ENCODE results near the gene ATP6V0B.

The ATP6V0B gene

GRCh38 chr1:43946236-43947060, 28.3 kb upstream of the ATP6V0B start, which contains the start of gene IPO13:
TSS of gene IPO13 (plus strand) at chr1:43946950. CDS start at chr1:43947601, 651 bp downstream.
- peak; percentile 82 to 94 (median 93) for DNase-seq (ENCODE audit: low read depth in 2 of 3, low spot score in 2 of 3)

- no peak for DNase-seq (ENCODE audit: low read depth in 2 of 3, low spot score in 2 of 3)
These were observed 27.5 kb upstream of the ATP6V0B start for GRCh38 chr1:43947061-43947873.

DNA sequence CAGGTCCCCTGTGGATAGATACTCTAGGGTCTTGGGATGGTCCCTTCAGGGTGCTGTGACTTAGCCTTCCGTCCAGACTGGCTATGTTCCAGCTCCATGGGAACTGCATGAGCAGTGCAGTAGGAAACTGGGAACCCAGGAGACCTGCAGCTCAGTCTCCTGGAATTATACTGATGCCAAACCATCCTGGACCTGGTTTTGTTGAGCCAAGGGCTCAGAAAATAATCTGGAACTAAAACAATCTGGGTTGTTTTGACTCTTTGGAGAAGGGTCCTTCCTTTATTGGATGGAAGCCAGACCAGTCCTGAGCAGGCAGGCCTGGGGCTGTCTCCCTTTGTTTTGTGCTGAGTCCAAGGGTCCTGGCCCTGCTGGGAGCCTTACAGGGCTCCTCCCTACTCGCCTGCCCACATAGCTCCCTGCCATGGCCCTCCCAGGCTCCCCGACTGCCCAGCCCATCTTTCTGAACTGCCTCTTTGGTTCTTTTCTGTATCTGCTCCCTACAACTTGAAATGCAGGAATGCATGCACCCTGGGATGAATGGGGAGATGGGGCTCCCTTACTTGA, 26.8 kb upstream of the ATP6V0B start:
- no peak for DNase-seq (ENCODE audit: low read depth in 2 of 3, low spot score in 2 of 3)

- DNase-seq (ENCODE audit: low read depth in 2 of 3, low spot score in 2 of 3), result no peak
These were observed 25.1 kb upstream of the ATP6V0B start for GRCh38 chr1:43949678-43950077.

GRCh38 chr1:43951021-43951985, 23.5 kb upstream of the ATP6V0B start:
- no peak for DNase-seq (ENCODE audit: low read depth in 2 of 3, low spot score in 2 of 3)

- DNase-seq (ENCODE audit: low read depth in 2 of 3, low spot score in 2 of 3), result no peak
These were observed 21.9 kb upstream of the ATP6V0B start for GRCh38 chr1:43952731-43953346.

DNA sequence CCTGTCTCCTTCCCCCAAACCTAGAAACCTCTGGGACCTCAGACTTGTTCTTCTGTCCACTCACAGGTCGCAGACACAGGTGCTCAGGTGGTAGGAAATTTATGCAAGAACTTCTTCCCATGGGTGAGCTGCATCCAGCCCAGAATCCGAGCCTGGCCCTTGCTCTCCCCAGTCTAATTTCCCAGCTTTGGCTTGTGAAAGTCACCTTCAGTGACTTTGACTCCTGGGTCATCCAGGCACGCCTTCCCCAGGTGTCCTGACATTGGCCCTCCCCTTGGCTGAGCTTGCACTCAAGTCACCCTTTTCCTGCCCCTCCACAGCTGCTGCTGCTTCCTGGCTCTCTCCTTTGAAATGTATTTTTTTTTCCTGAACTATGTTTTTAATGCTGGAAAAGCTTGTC, 21.4 kb upstream of the ATP6V0B start:
- no peak for DNase-seq (ENCODE audit: low read depth in 2 of 3, low spot score in 2 of 3)

DNA sequence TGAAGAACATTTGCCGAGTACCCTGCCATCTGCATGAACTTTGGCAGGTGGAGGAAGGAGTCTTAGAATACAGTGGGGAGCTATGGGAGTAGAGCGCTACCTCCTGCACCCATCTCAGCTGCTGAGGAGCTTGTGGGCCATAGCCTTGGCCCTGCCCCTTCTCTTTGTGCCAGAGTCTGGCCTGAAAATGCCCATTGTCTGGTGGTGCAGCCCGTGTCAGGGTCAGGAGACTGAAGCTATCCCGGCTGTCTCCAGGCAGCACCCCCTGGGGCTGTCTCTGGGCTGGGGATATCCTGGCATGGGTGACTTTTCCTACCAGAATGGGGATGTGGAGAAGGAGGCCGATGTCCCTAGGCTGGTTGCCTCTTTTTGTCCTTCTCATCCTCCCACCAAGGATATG, 20.7 kb upstream of the ATP6V0B start:
- DNase-seq (ENCODE audit: low read depth in 2 of 3, low spot score in 2 of 3), result no peak

DNA sequence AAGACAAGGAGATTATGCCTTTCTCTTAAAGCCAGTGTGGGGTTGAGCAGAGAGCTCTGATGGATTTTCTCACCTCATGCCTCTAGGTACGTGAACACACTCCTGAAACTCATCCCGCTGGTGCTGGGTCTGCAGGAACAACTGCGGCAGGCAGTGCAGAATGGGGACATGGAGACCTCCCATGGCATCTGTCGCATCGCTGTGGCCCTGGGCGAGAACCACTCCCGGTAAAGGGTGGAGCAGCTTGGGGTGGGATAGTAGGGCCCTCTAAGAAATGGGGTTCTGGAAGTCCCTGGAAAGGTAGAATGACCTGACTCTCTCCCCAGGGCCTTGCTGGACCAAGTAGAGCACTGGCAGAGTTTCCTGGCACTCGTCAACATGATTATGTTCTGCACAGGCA, 18.5 kb upstream of the ATP6V0B start:
- no peak for DNase-seq (ENCODE audit: low read depth in 2 of 3, low spot score in 2 of 3)

DNA sequence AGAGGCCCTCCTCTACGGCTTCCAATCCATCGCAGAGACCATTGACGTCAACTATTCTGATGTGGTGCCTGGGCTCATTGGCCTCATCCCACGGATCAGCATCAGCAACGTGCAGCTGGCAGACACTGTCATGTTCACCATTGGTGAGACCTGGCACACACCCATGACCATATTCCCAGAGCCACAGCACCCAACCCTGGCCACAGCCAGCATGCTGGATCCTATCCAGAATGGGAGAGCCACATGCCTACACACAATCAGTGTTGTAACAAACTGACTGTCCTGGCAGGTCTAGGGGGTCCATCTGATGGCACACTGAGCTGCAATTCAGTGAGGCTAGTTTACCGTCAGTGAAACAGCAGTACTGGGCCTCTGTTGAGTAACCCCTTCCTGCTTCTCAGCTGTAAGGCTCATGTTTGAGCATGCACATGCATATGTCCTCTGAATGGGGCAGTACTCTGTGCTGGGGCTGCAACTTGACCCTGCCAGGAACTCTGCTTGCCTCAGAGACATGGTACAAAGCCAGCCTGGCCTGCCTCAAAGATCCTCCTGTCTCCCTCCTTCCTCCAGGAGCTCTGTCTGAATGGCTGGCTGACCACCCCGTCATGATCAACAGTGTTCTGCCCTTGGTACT, 17.2 kb upstream of the ATP6V0B start:
- no peak for DNase-seq (ENCODE audit: low read depth in 2 of 3, low spot score in 2 of 3)

DNA sequence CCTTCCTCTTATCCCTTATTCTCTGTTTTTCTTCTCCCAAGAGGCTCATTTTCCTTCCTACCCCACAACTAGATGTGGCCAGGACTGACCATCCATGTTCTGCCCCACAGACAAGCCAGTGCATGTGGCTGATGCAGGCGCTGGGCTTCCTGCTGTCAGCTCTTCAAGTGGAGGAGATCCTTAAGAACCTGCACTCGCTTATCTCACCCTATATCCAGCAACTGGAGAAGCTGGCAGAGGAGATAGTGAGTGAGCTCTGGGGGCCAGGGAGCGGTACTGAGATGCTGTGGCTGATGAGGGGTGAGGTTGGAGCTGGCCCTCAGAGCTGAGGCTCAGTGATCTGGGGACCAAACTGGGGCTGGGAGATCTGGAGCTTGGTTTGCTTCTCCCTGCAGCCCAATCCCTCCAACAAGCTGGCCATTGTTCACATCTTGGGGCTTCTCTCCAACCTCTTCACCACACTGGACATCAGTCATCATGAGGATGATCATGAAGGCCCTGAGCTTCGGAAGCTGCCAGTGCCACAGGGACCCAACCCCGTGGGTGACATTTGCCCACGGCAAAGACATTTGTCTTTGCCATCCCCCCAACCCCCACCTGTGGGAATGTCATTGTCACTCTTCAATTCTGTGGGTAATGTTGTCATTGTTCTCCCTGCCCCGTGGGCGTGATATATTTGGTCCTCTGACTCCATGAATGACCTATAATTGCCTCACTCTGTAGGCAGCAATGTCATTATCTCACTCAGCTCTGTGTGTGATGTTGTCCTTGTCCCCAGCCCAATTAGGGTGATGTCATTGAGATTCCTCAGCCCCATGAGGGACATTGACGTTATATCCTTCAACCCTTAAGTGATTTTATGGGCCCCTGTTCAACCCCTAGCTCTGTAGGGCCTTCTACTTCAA, 16.2 kb upstream of the ATP6V0B start:
- no peak for DNase-seq (ENCODE audit: low read depth in 2 of 3, low spot score in 2 of 3)

DNA sequence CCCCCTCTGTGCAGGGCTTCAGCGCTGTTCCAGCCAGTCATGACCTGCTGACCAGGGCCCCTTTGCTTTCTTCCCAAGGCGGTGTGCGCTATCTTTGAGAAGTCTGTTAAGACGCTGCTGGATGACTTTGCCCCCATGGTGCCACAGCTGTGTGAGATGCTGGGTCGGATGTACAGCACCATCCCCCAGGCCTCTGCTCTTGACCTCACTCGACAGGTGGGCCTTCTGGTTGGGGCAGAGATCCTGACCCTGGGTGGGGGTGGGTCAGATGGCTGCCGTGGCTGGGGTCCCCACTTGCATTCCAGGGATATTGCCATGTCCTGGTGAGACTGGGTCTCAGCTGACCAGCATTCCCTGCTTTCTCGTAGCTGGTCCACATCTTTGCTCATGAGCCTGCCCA, 14.0 kb upstream of the ATP6V0B start:
- DNase-seq (ENCODE audit: low read depth in 2 of 3, low spot score in 2 of 3), result no peak

- DNase-seq (ENCODE audit: low read depth in 2 of 3, low spot score in 2 of 3), result no peak
These were observed 13.1 kb upstream of the ATP6V0B start for GRCh38 chr1:43961692-43962091.

DNA sequence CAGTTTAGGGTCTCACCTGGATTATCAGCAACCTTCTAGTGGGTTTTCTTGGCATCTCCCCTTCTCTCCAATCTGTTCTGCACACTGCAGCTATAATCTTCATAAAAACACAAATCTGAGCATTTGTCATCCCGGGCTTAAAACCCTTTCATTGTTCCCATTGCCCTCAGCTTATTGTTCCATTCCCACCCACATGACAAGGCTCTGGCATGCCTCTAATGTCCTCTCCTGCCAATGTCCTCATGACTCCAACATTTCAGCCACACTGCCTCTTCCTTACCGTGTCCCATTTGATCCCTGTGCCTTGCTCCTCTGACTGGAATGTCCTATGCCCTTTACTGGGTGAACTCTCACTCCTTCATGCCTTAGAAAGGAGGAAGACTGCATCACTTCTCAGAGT, 12.4 kb upstream of the ATP6V0B start:
- DNase-seq (ENCODE audit: low read depth in 2 of 3, low spot score in 2 of 3), result no peak

DNA sequence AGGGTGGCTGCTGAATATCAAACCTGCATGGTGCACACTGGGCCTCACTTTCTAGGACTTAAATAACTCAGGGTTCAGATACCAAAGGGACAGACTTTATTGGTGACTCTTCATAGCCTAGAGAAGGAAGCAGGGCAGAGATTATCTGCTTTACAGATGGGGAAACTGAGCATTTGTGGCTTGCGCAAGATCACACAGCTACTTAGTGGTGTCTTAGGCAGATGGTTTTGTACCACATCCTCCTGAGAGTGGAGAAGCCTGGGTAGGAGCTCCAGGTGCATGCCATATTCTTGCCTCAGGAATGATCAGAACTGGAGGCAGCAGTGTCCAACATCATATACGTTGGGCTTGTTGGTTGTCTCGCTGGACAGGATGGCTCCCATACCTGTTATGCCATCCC, 11.8 kb upstream of the ATP6V0B start:
- DNase-seq (ENCODE audit: low read depth in 2 of 3, low spot score in 2 of 3), result no peak

GRCh38 chr1:43963890-43964289, 10.9 kb upstream of the ATP6V0B start:
- no peak for DNase-seq (ENCODE audit: low read depth in 2 of 3, low spot score in 2 of 3)

DNA sequence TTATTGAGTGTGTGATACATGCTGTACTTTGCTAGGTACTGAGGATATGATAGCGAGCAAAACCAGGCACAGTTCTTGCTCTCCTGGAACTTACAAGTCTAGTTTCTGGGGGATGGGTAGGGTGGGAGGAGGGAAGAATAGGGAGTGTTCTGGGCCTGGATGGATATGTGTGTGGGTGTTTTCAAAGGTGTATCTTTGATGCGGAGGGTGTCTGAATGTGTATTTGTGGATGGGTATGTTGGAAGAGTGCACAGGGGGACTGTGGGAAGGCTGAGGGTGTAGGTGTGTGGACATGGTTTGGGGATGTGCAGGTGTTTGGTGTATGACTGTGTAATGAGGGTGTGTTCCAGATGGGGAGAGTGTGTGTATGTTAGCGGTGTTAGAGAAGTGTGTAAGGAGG, 9.4 kb upstream of the ATP6V0B start:
- DNase-seq (ENCODE audit: low read depth in 2 of 3, low spot score in 2 of 3), result no peak

DNA sequence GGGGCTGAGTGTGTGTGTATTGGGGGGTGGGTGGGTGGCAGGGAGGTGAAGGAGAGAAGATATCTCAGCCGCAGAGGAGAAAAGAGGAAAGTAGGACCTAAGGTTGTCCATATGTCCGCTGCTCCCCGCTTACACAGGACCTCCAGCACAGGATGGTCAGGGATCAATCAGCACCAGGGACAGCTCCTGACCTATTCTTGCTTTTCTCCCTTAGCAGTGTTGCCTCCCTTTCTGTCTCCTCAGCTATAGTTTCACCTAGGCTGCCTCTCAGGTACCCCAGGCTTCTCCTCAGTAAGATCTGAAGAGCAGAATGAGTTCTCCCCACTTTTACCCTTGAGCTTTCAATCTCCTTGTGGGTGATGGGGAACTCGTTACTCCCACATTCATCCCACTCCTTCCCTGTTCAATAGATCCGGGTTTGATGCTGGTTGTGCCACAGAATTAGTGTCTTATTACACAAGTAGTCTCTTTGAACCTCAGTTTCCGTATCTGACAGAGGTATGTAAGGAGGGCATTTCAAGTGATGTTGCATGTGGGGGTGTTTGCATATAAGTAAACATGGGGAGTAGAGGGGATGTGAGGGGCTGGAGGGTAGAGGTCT, 6.3 kb upstream of the ATP6V0B start:
- no peak for DNase-seq (ENCODE audit: low read depth in 2 of 3, low spot score in 2 of 3)

DNA sequence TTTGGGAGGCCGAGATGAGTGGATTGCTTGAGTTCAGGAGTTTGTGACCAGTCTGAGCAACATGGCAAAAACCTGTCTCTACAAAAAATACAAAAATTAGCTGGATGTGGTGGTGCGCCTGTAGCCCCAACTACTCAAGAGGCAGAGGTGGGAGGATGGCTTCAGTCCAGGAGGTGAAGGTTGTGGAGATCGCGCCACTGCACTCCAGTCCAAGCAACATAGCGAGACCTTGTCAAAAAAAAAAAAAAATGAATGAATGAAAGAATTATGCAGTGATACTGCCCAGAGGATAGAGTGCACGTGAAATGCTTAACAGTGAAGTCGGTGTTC, 5.4 kb upstream of the ATP6V0B start:
- DNase-seq (ENCODE audit: low read depth in 2 of 3, low spot score in 2 of 3), result no peak
